HG02678 (cell line): Measurements from ENCODE around the gene GSK3B.

Experiments
- ATAC-seq: cut with Tn5 transposase; IDR thresholded peaks from one replicate; pipeline ENCODE4 v1.9.1; 2021; ENCODE audit warnings: mild to moderate bottlenecking, moderate library complexity; ENCODE audit not compliant: unreplicated experiment

Gene GSK3B

GRCh38 chr3:119792270-119792669, 302.0 kb downstream of the GSK3B start:
- ATAC-seq, result no peak

- no peak for ATAC-seq
Measured at GRCh38 chr3:119790369-119790768, 303.9 kb downstream of the GSK3B start.

- no peak for ATAC-seq
Measured at GRCh38 chr3:119786409-119786808, 307.8 kb downstream of the GSK3B start.

GRCh38 chr3:119783883-119784282, 310.4 kb downstream of the GSK3B start:
- ATAC-seq, result no peak

GRCh38 chr3:119783255-119783654, 311.0 kb downstream of the GSK3B start:
- ATAC-seq, result no peak

- ATAC-seq, result no peak
Measured at GRCh38 chr3:119782460-119782859, 311.8 kb downstream of the GSK3B start.

- ATAC-seq, result no peak
Measured at GRCh38 chr3:119781330-119782198, 312.7 kb downstream of the GSK3B start, which contains the start of gene NR1I2. NR1I2 (plus strand) TSS chr3:119782101.

GRCh38 chr3:119779731-119780383, 314.4 kb downstream of the GSK3B start:
- ATAC-seq, result peak; percentile 75

GRCh38 chr3:119778811-119779210, 315.4 kb downstream of the GSK3B start:
- no peak for ATAC-seq

- no peak for ATAC-seq
Measured at GRCh38 chr3:119778176-119778575, 316.1 kb downstream of the GSK3B start.

GRCh38 chr3:119776304-119776703, 317.9 kb downstream of the GSK3B start:
- no peak for ATAC-seq

- peak; percentile 74 for ATAC-seq
Measured at GRCh38 chr3:119774444-119774843, 319.8 kb downstream of the GSK3B start.
